Bone marrow (tissue), 2 donors: ENCODE measurements around the gene TIMM22.
A peak's percentile ranks its signal among the peaks of the same experiment; 100 is the strongest.
"Not testable (repeated sequence)": the region's sequence is repeated elsewhere in the genome, so short reads cannot be mapped to it uniquely, and the experiment has no call there.

Experiments used
- DNase-seq, 2 donors: peaks; one replicate each; lab custom pipeline; 2025; lab: John Stamatoyannopoulos, UW

TIMM22 gene

GRCh38 chr17:973053-973452 lies 23.9 kb upstream of the TIMM22 start:
- DNase-seq: no peak

GRCh38 chr17:974778-975177 lies 22.2 kb upstream of the TIMM22 start:
- not testable (repeated sequence) for DNase-seq

GRCh38 chr17:975371-975915 lies 21.5 kb upstream of the TIMM22 start:
- no peak for DNase-seq

GRCh38 chr17:976312-976711 lies 20.6 kb upstream of the TIMM22 start:
- DNase-seq: no peak

GRCh38 chr17:977166-977565 lies 19.8 kb upstream of the TIMM22 start:
- no peak for DNase-seq

- peak in 1 of 2 donors; percentile 2 for DNase-seq
Observed at GRCh38 chr17:978103-979093, 18.5 kb upstream of the TIMM22 start.

- DNase-seq: no peak
Observed at GRCh38 chr17:979212-979538, 17.8 kb upstream of the TIMM22 start.

- DNase-seq: peak; percentile 45 to 93
Observed at GRCh38 chr17:979539-980405, 17.2 kb upstream of the TIMM22 start, which contains the start of gene NXN. NXN (minus strand) TSS chr17:979776.

- peak; percentile 19 to 86 for DNase-seq
Observed at GRCh38 chr17:980406-981291, 16.3 kb upstream of the TIMM22 start.

GRCh38 chr17:981292-981658 lies 15.7 kb upstream of the TIMM22 start:
- no peak for DNase-seq

GRCh38 chr17:983921-984320 lies 13.0 kb upstream of the TIMM22 start:
- DNase-seq: no peak

GRCh38 chr17:986322-986929 lies 10.5 kb upstream of the TIMM22 start:
- no peak for DNase-seq

GRCh38 chr17:987931-988330 lies 9.0 kb upstream of the TIMM22 start:
- no peak for DNase-seq

- DNase-seq: no peak
Observed at GRCh38 chr17:988561-988960, 8.4 kb upstream of the TIMM22 start.

- DNase-seq: no peak
Observed at GRCh38 chr17:992933-993332, 4.0 kb upstream of the TIMM22 start.

GRCh38 chr17:995324-995723 lies 1.6 kb upstream of the TIMM22 start:
- DNase-seq: not testable (repeated sequence)

- no peak for DNase-seq
Observed at GRCh38 chr17:998111-998510, 1.2 kb downstream of the TIMM22 start.

- no peak for DNase-seq
Observed at GRCh38 chr17:1000597-1001461, 3.9 kb downstream of the TIMM22 start.

- no peak for DNase-seq
Observed at GRCh38 chr17:1001640-1002411, 4.9 kb downstream of the TIMM22 start.
